HCT116 (cell line): Measurements from ENCODE around the gene GRB2. TPM values are rescaled to one million over a fixed set of nuclear protein-coding genes. Genes with fewer than 3 reads are reported as not detected.
A peak's percentile ranks its signal among the peaks of the same experiment; 100 is the strongest.

Experiments used
- ATAC-seq: fragments of 200-7000 bp; cut with Tn5 transposase; 2 replicates; pipeline ENCODE4 v1.9.1; 2020; ENCODE audit warnings: mild to moderate bottlenecking, moderate library complexity
- BruUV-seq: library from RNA; stranded (reverse); fragments of 400-500 nt; replicated peaks from 2 replicates; lab custom pipeline; 2021; lab: Mats Ljungman, UMichigan
- CTCF ChIA-PET: fragments of 300-600 bp; sonication (Branson Sonifier 250); formaldehyde crosslinking; loops from one replicate; lab custom pipeline; 2021; ENCODE audit warnings: antibody characterized with exemption; lab: Charles Lee
- POLR2A ChIA-PET: fragments of 300-600, 350-600 bp; sonication (Branson Sonifier 250); formaldehyde crosslinking; loops from one replicate; lab custom pipeline; 2021; ENCODE audit warnings: antibody characterized with exemption; lab: Charles Lee
- RAD21 ChIA-PET, 2 experiments: fragments of 300-600 bp; sonication (Branson Sonifier 250); formaldehyde crosslinking; loops; one replicate each; lab custom pipeline; 2023; ENCODE audit warnings: low total read pairs in 2 of 2; ENCODE audit not compliant: uncharacterized antibody in 2 of 2, unreplicated experiment in 2 of 2, low non-redundant PET in 1 of 2; lab: Charles Lee
- DNase-seq: peaks from one replicate; pipeline ENCODE4 v3.0.0-alpha.2; 2010; ENCODE audit warnings: low read depth, low spot score
- H2AFZ ChIP-seq: fragments of 200-600 bp; shearing (Covaris generic), sonication (generic); 2 replicates; pipeline ENCODE4 v1.6.1; 2017; ENCODE audit warnings: low read depth, mixed run types, mixed read lengths, antibody characterized with exemption, low read length; ENCODE audit not compliant: poor library complexity, severe bottlenecking
- H3K27ac ChIP-seq: 2 replicates; pipeline ENCODE4 v1.5.1; 2012; ENCODE audit warnings: low read depth, low read length
- H3K27me3 ChIP-seq: fragments of 200-600 bp; sonication (generic); 2 replicates; pipeline ENCODE4 v1.6.1; 2016; ENCODE audit warnings: mixed run types, low read length, mixed read lengths; ENCODE audit not compliant: insufficient read depth
- H3K36me3 ChIP-seq, 2 experiments: fragments of 200-500 bp in 1 of 2; fragments of 200-600 bp in 1 of 2; sonication (Bioruptor generic) in 1 of 2; sonication (generic) in 1 of 2; 2 replicates each; pipeline versions ENCODE4 v1.5.1 to v1.6.1; 2014 to 2016; ENCODE audit warnings: low read length in 2 of 2, inconsistent platforms in 1 of 2, mixed read lengths in 1 of 2, mixed run types in 1 of 2; ENCODE audit not compliant: insufficient read depth in 2 of 2, control insufficient read depth in 1 of 2
- H3K4me1 ChIP-seq, 2 experiments: fragments of 200-600 bp in 1 of 2; sonication (generic) in 1 of 2; 2 replicates each; pipeline versions ENCODE4 v1.5.1 to v1.6.1; 2012 to 2017; ENCODE audit warnings: low read length in 2 of 2, inconsistent platforms in 1 of 2, mild to moderate bottlenecking in 1 of 2, mixed read lengths in 1 of 2, mixed run types in 1 of 2, moderate library complexity in 1 of 2; ENCODE audit not compliant: insufficient read depth in 2 of 2, control insufficient read depth in 1 of 2
- H3K4me2 ChIP-seq: fragments of 200-600 bp; sonication (generic); 2 replicates; pipeline ENCODE4 v1.6.1; 2017; ENCODE audit warnings: mixed run types, low read length, mixed read lengths
- H3K4me3 ChIP-seq, 2 experiments: fragments of 200-600 bp in 1 of 2; sonication (generic) in 1 of 2; replicated peaks in 1 of 2; 2 replicates each; pipeline ENCODE4 v1.5.1; 2011 to 2016; ENCODE audit warnings: low read length in 2 of 2, control low read depth in 1 of 2, low read depth in 1 of 2, mild to moderate bottlenecking in 1 of 2, mixed read lengths in 1 of 2, mixed run types in 1 of 2
- H3K79me2 ChIP-seq: fragments of 200-600 bp; sonication (generic); 2 replicates; pipeline ENCODE4 v1.6.1; 2017; ENCODE audit warnings: mild to moderate bottlenecking, mixed run types, low read length, moderate library complexity, mixed read lengths; ENCODE audit not compliant: insufficient read depth
- H3K9ac ChIP-seq: fragments of 200-600 bp; sonication (generic); 2 replicates; pipeline ENCODE4 v1.6.1; 2016; ENCODE audit warnings: low read length, mixed read lengths
- H3K9me2 ChIP-seq: fragments of 200-600 bp; sonication (generic), shearing (Covaris generic); 2 replicates; pipeline ENCODE4 v1.6.1; 2017; ENCODE audit warnings: mixed run types, mild to moderate bottlenecking, moderate library complexity; ENCODE audit not compliant: insufficient read depth
- H3K9me3 ChIP-seq, 2 experiments: fragments of 200-500 bp in 1 of 2; fragments of 200-600 bp in 1 of 2; sonication (Bioruptor generic) in 1 of 2; sonication (generic) in 1 of 2; 2 replicates each; pipeline ENCODE4 v1.6.1; 2014 to 2017; ENCODE audit warnings: low read length in 2 of 2, mixed read lengths in 2 of 2, inconsistent platforms in 1 of 2, low read depth in 1 of 2, mild to moderate bottlenecking in 1 of 2, mixed run types in 1 of 2, moderate library complexity in 1 of 2; ENCODE audit not compliant: control insufficient read depth in 1 of 2, insufficient read depth in 1 of 2
- H4K20me1 ChIP-seq: fragments of 200-600 bp; sonication (generic), shearing (Covaris generic); 2 replicates; pipeline ENCODE4 v1.6.1; 2017; ENCODE audit warnings: mixed run types, mild to moderate bottlenecking, moderate library complexity; ENCODE audit not compliant: insufficient read depth
- ATF3 ChIP-seq: IDR thresholded peaks from 2 replicates; pipeline ENCODE4 v1.6.1; 2012
- CTCF ChIP-seq, 3 experiments: fragments of 200-600 bp in 1 of 3; sonication (generic) in 1 of 3; IDR thresholded peaks in 2 of 3; conservative IDR thresholded peaks in 1 of 3; 2 replicates each; pipeline ENCODE4 v1.5.1; 2012 to 2017; ENCODE audit warnings: low read depth in 2 of 3, low read length in 2 of 3, antibody characterized with exemption in 1 of 3, borderline replicate concordance in 1 of 3, control low read depth in 1 of 3, mild to moderate bottlenecking in 1 of 3, mixed read lengths in 1 of 3, mixed run types in 1 of 3, moderate library complexity in 1 of 3; ENCODE audit not compliant: insufficient read depth in 1 of 3
- EGR1 ChIP-seq: IDR thresholded peaks from 2 replicates; pipeline ENCODE4 v1.6.1; 2012; ENCODE audit warnings: low read depth
- EZH2 ChIP-seq: fragments of 200-600 bp; sonication (generic); IDR thresholded peaks from 2 replicates; pipeline ENCODE4 v1.6.1; 2017; ENCODE audit warnings: antibody characterized with exemption, mixed run types
- FOSL1 ChIP-seq: IDR thresholded peaks from 2 replicates; pipeline ENCODE4 v1.6.1; 2012; ENCODE audit warnings: low read depth
- POLR2AphosphoS5 ChIP-seq: IDR thresholded peaks from 2 replicates; pipeline ENCODE4 v1.6.1; 2011; ENCODE audit warnings: mild to moderate bottlenecking, low read depth, low read length, moderate library complexity
- RAD21 ChIP-seq: IDR thresholded peaks from 2 replicates; pipeline ENCODE4 v1.6.1; 2012; ENCODE audit warnings: low read depth, mild to moderate bottlenecking
- REST ChIP-seq: IDR thresholded peaks from 2 replicates; pipeline ENCODE4 v1.6.1; 2012; ENCODE audit warnings: low read depth
- SRF ChIP-seq: IDR thresholded peaks from 2 replicates; pipeline ENCODE4 v1.6.1; 2012; ENCODE audit warnings: low read depth
- TCF7L2 ChIP-seq: IDR thresholded peaks from 2 replicates; pipeline ENCODE4 v1.7.0; 2011; ENCODE audit warnings: borderline replicate concordance, inconsistent platforms; ENCODE audit not compliant: insufficient read depth, insufficient read length; ENCODE audit errors: extremely low read depth
- YY1 ChIP-seq: IDR thresholded peaks from 2 replicates; pipeline ENCODE4 v1.6.1; 2011; ENCODE audit warnings: low read length, low read depth, moderate library complexity, mild to moderate bottlenecking; ENCODE audit not compliant: insufficient replicate concordance; ENCODE audit errors: extremely low read depth
- intact Hi-C: fragments of 100-400 bp; cut with micrococcal nuclease; formaldehyde crosslinking; loops from 2 replicates; pipeline ENCODE4 v1.10.0; 2022
- total RNA-seq: library from RNA; stranded (reverse); gene quantifications from one replicate; pipeline ENCODE4 v1.2.1, GENCODE V29; 2021; ENCODE audit not compliant: unreplicated experiment

Gene GRB2
- total RNA-seq, 1 experiment from 2014 or later, result 146 TPM

DNA sequence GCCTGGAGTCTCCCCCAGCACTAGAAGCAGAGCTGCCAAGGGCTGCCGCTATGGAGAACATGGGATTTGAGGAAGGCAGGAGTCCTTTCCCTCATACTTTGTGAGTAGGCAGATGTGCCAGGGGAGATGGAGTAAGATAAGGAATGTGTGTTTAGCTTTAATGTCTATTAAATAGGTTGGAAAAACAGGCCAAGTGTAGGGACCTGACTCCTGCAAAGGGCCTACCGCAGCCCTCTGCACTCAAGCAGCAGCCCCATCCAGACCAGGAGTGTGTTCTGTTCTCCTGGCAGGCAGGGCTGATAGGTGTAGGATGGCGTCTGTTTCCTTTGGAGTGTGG is 132.7 kb downstream of the GRB2 start:
- POLR2A ChIA-PET, result interaction anchor here (1.6 to 2.4 kb wide), 3 partner anchors 9 to 17 kb away, joined by 3 to 12 read pairs (median 4); partner anchors contain the start of genes GGA3, MRPS7 and SLC25A19
- no peak for DNase-seq
- intact Hi-C loops, result loop anchor here (5.0 kb wide), 1 partner anchor 244 kb away; the partner anchor contains the start of genes CASKIN2 and TSEN54
- no peak overlapping the region; the same call in 1 of the 2 replicates for H3K27ac ChIP-seq
- H3K27me3 ChIP-seq, result no peaks in the 10 kb centered on the region
- no peaks in the 10 kb centered on the region for H3K9me2 ChIP-seq
- no peak overlapping the region for H3K9ac ChIP-seq
- H3K9me3 ChIP-seq, result no peaks in the 10 kb centered on the region
- CTCF ChIA-PET, result interaction anchor here (0.9 to 2.0 kb wide), 3 partner anchors 12 to 17 kb away, joined by 4 to 11 read pairs (median 4); partner anchors contain the start of genes GGA3 and SLC25A19
- H2AFZ ChIP-seq, result no peak overlapping the region
- TF ChIP-seq SRF (no peak), YY1 (no peak), TCF7L2 (no peak), EGR1 (no peak), RAD21 (no peak), ATF3 (no peak), EZH2 (no peak), CTCF (IDR thresholded peaks at IDR 0.05 in 2 of 3, conservative IDR thresholded peaks at IDR 0.05 in 1 of 3; ENCODE audit: borderline replicate concordance in 1 of 3, insufficient read depth in 1 of 3, low read depth in 2 of 3, low read length in 2 of 3) (no peak), POLR2AphosphoS5 (no peak), FOSL1 (no peak), REST (no peak)
- 0 out of 4 replicates have a peak overlapping the region, but pooled peaks of 1 of the 2 experiments have one; percentile 98 for H3K4me3 ChIP-seq
- peak overlapping the region; percentile 84; the same call in 1 of the 2 replicates for H3K4me2 ChIP-seq
- RAD21 ChIA-PET, result no interaction called here
- H4K20me1 ChIP-seq, result no peaks in the 10 kb centered on the region
- peaks cover 16 to 34% of the 10 kb centered on the region in 2 experiments for H3K4me1 ChIP-seq
- no peak for ATAC-seq
- peaks cover 3 to 30% of the 10 kb centered on the region in 2 experiments; a peak in 2 of 4 replicates for H3K36me3 ChIP-seq
- H3K79me2 ChIP-seq, result peaks cover 9% of the 10 kb centered on the region; the same call in 1 of the 2 replicates
- BruUV-seq, result no TSS peak
